H9 (cell line): ENCODE results near the gene SIGLEC9. TPM values are rescaled to one million over a fixed set of nuclear protein-coding genes. Genes with fewer than 3 reads are reported as not detected.

Experiments
- DNase-seq: peaks from one replicate; pipeline ENCODE4 v3.0.0-alpha.2; 2017
- H2AFZ ChIP-seq: one replicate; pipeline ENCODE4 v1.6.1; 2013; ENCODE audit warnings: mild to moderate bottlenecking, low read length, control low read depth, moderate library complexity
- H2AK5ac ChIP-seq: 2 replicates; pipeline ENCODE4 v1.6.1; 2013; ENCODE audit warnings: low read length, control low read depth, mixed read lengths; ENCODE audit not compliant: insufficient read length
- H2BK120ac ChIP-seq: one replicate; pipeline ENCODE4 v1.6.1; 2013; ENCODE audit warnings: low read depth, mild to moderate bottlenecking, low read length, control low read depth, inconsistent platforms; ENCODE audit not compliant: poor library complexity, severe bottlenecking
- H2BK12ac ChIP-seq: 2 replicates; pipeline ENCODE4 v1.6.1; 2013; ENCODE audit warnings: low read length, control low read depth, mixed read lengths, low read depth; ENCODE audit not compliant: insufficient read length
- H2BK15ac ChIP-seq: 2 replicates; pipeline ENCODE4 v1.6.1; 2013; ENCODE audit warnings: low read depth, low read length, control low read depth
- H2BK20ac ChIP-seq: one replicate; pipeline ENCODE4 v1.6.1; 2013; ENCODE audit warnings: low read depth, mild to moderate bottlenecking, low read length, control low read depth, inconsistent platforms; ENCODE audit not compliant: poor library complexity, severe bottlenecking
- H2BK5ac ChIP-seq: 2 replicates; pipeline ENCODE4 v1.6.1; 2013; ENCODE audit warnings: low read length, control low read depth, mixed read lengths; ENCODE audit not compliant: insufficient read length
- H3K14ac ChIP-seq: 2 replicates; pipeline ENCODE4 v1.6.1; 2013; ENCODE audit warnings: low read length, control low read depth; ENCODE audit not compliant: insufficient read depth
- H3K18ac ChIP-seq: 2 replicates; pipeline ENCODE4 v1.6.1; 2013; ENCODE audit warnings: low read depth, mild to moderate bottlenecking, mixed read lengths, low read length, control low read depth; ENCODE audit not compliant: insufficient read length
- H3K23ac ChIP-seq: 2 replicates; pipeline ENCODE4 v1.6.1; 2013; ENCODE audit warnings: low read length, control low read depth, mixed read lengths, low read depth; ENCODE audit not compliant: insufficient read length
- H3K23me2 ChIP-seq: 2 replicates; pipeline ENCODE4 v1.6.1; 2013; ENCODE audit warnings: low read depth, mild to moderate bottlenecking, mixed read lengths, low read length, control low read depth; ENCODE audit not compliant: insufficient read length, poor library complexity, severe bottlenecking
- H3K27ac ChIP-seq: 2 replicates; pipeline ENCODE4 v1.5.1; 2013; ENCODE audit warnings: low read length, control low read depth, mixed read lengths, low read depth; ENCODE audit not compliant: insufficient read length
- H3K27me3 ChIP-seq: 2 replicates; pipeline ENCODE4 v1.6.1; 2013; ENCODE audit warnings: low read length, control low read depth, inconsistent platforms; ENCODE audit not compliant: insufficient read depth
- H3K4ac ChIP-seq: 2 replicates; pipeline ENCODE4 v1.6.1; 2013; ENCODE audit warnings: low read depth, mild to moderate bottlenecking, control low read depth, inconsistent platforms, low read length, moderate library complexity
- H3K4me1 ChIP-seq: 2 replicates; pipeline ENCODE4 v1.6.1; 2013; ENCODE audit warnings: low read length, control low read depth, inconsistent platforms; ENCODE audit not compliant: insufficient read depth
- H3K4me2 ChIP-seq: 2 replicates; pipeline ENCODE4 v1.6.1; 2013; ENCODE audit warnings: low read length, control low read depth, mixed read lengths; ENCODE audit not compliant: insufficient read length, insufficient read depth
- H3K56ac ChIP-seq: 2 replicates; pipeline ENCODE4 v1.6.1; 2013; ENCODE audit warnings: low read depth, mild to moderate bottlenecking, mixed read lengths, low read length, control low read depth; ENCODE audit not compliant: insufficient read length
- H3K79me1 ChIP-seq: 2 replicates; pipeline ENCODE4 v1.6.1; 2013; ENCODE audit warnings: low read depth, mild to moderate bottlenecking, moderate library complexity, low read length, control low read depth, inconsistent platforms; ENCODE audit not compliant: insufficient read depth, poor library complexity, severe bottlenecking
- H3K79me2 ChIP-seq: 2 replicates; pipeline ENCODE4 v1.6.1; 2013; ENCODE audit warnings: low read length, control low read depth, inconsistent platforms; ENCODE audit not compliant: insufficient read depth
- H3K9ac ChIP-seq: 2 replicates; pipeline ENCODE4 v1.6.1; 2013; ENCODE audit warnings: low read length, control low read depth, mixed read lengths; ENCODE audit not compliant: insufficient read length; ENCODE audit errors: extremely low read depth
- H3K9me3 ChIP-seq: one replicate; pipeline ENCODE4 v1.6.1; 2013; ENCODE audit warnings: low read depth, low read length, inconsistent platforms; ENCODE audit not compliant: control insufficient read depth
- H3T11ph ChIP-seq: one replicate; pipeline ENCODE4 v1.6.1; 2013; ENCODE audit warnings: mild to moderate bottlenecking, low read length, control low read depth, inconsistent platforms
- H4K20me1 ChIP-seq: one replicate; pipeline ENCODE4 v1.6.1; 2013; ENCODE audit not compliant: control insufficient read depth, insufficient read length, insufficient read depth
- H4K5ac ChIP-seq: 2 replicates; pipeline ENCODE4 v1.6.1; 2013; ENCODE audit warnings: low read depth, mild to moderate bottlenecking, mixed read lengths, low read length, control low read depth; ENCODE audit not compliant: insufficient read length
- H4K8ac ChIP-seq: replicated peaks from 2 replicates; pipeline ENCODE4 v1.6.1; 2013; ENCODE audit warnings: low read length, control low read depth, mixed read lengths, low read depth; ENCODE audit not compliant: insufficient read length
- H4K91ac ChIP-seq: 2 replicates; pipeline ENCODE4 v1.6.1; 2013; ENCODE audit warnings: low read depth, mild to moderate bottlenecking, moderate library complexity, mixed read lengths, low read length, control low read depth; ENCODE audit not compliant: insufficient read length
- H3K27ac Mint-ChIP-seq, 3 experiments: 2 replicates in 2 of 3; 3 replicates in 1 of 3; pipeline ENCODE4 v1.8.0; 2020 to 2021; ENCODE audit warnings: mixed read lengths in 3 of 3, mild to moderate bottlenecking in 1 of 3, moderate library complexity in 1 of 3
- H3K27me3 Mint-ChIP-seq: 2 replicates; pipeline ENCODE4 v1.8.0; 2021; ENCODE audit warnings: low read depth, mild to moderate bottlenecking, moderate library complexity, mixed read lengths
- H3K36me3 Mint-ChIP-seq, 3 experiments: 2 replicates in 2 of 3; 3 replicates in 1 of 3; pipeline ENCODE4 v1.8.0; 2020 to 2021; ENCODE audit warnings: low read depth in 3 of 3, mixed read lengths in 3 of 3; ENCODE audit not compliant: insufficient read depth in 1 of 3
- H3K4me1 Mint-ChIP-seq, 2 experiments: 2 replicates each; pipeline ENCODE4 v1.8.0; 2020; ENCODE audit warnings: mixed read lengths in 2 of 2
- H3K4me3 Mint-ChIP-seq, 2 experiments: 2 replicates in 1 of 2; 3 replicates in 1 of 2; pipeline ENCODE4 v1.8.0; 2020 to 2021; ENCODE audit warnings: mild to moderate bottlenecking in 2 of 2, mixed read lengths in 2 of 2, moderate library complexity in 1 of 2
- H3K9me3 Mint-ChIP-seq, 2 experiments: 2 replicates in 1 of 2; 3 replicates in 1 of 2; pipeline ENCODE4 v1.8.0; 2020; ENCODE audit warnings: mild to moderate bottlenecking in 2 of 2, mixed read lengths in 2 of 2, moderate library complexity in 1 of 2
- CTCF ChIP-seq: fragments of 200-600 bp; sonication (generic); conservative IDR thresholded peaks from 3 replicates; pipeline ENCODE4 v1.8.0; 2021; ENCODE audit warnings: antibody characterized with exemption, mild to moderate bottlenecking
- WGBS: extraction: QIAGEN DNeasy Blood & Tissue Kit; methylation state at CpG from one replicate; pipeline ENCODE4 v1.1.7; 2013; ENCODE audit warnings: missing lambda C conversion rate, low lambda C conversion rate, mixed read lengths; ENCODE audit not compliant: insufficient read length; ENCODE audit errors: extremely low coverage; 5-methylcytosine and 5-hydroxymethylcytosine counted together
- total RNA-seq: library from RNA; stranded (reverse); gene quantifications from 2 replicates; pipeline ENCODE4 v1.2.1, GENCODE V29; 2021

The SIGLEC9 gene
- total RNA-seq, 1 experiment from 2014 or later, result not detected

- Histone ChIP-seq H3T11ph (no peak overlapping the region), H4K20me1 (no peaks in the 10 kb centered on the region), H3K79me1 (no peaks in the 10 kb centered on the region), H2AFZ (no peak overlapping the region), H4K5ac (no peak overlapping the region), H3K56ac (no peak overlapping the region), H3K23me2 (no peaks in the 10 kb centered on the region), H3K79me2 (no peaks in the 10 kb centered on the region), H2BK120ac (no peak overlapping the region), H3K4me2 (no peak overlapping the region), H2BK5ac (no peak overlapping the region), H3K27ac (no peak overlapping the region), H2AK5ac (no peak overlapping the region), H2BK20ac (no peak overlapping the region), H3K9ac (no peak overlapping the region), H3K4me1 (no peaks in the 10 kb centered on the region; the same call in 1 of the 2 replicates), H2BK15ac (no peak overlapping the region), H2BK12ac (no peak overlapping the region), H4K8ac (no peak overlapping the region), H3K27me3 (no peaks in the 10 kb centered on the region), H3K18ac (no peak overlapping the region), H3K9me3 (no peaks in the 10 kb centered on the region), H4K91ac (no peak overlapping the region), H3K23ac (no peak overlapping the region), H3K14ac (no peak overlapping the region; the same call in 1 of the 2 replicates), H3K4ac (no peak overlapping the region)
- no peak for TF ChIP-seq CTCF
- H3K27ac Mint-ChIP-seq, result no peak overlapping the region
- no CpG with 5 or more reads among the region's 9 CpGs for WGBS
- H3K27me3 Mint-ChIP-seq, result peaks cover 44% of the 10 kb centered on the region
- H3K4me3 Mint-ChIP-seq, result no peak overlapping the region
- peaks cover 7 to 20% of the 10 kb centered on the region in 2 experiments for H3K9me3 Mint-ChIP-seq
- H3K36me3 Mint-ChIP-seq, result no peaks in the 10 kb centered on the region
- no peaks in the 10 kb centered on the region; a peak in 1 of 4 replicates for H3K4me1 Mint-ChIP-seq
- no peak for DNase-seq
Observed at GRCh38 chr19:51166846-51167490, 42.3 kb downstream of the SIGLEC9 start.
